Endothelial cell of umbilical vein (primary cell): ENCODE data around the gene CARS1. TPM values are rescaled to one million over a fixed set of nuclear protein-coding genes. Genes with fewer than 3 reads are reported as not detected.

ENCODE experiments used
- BruUV-seq: library from RNA; stranded (reverse); fragments of 400-500 nt; replicated peaks from 2 replicates; lab custom pipeline; 2021; lab: Mats Ljungman, UMichigan
- CTCF ChIA-PET: fragments of 300-600, 350-600 bp; sonication (Branson Sonifier 250); formaldehyde crosslinking; loops from one replicate; lab custom pipeline; 2021; ENCODE audit warnings: antibody characterized with exemption, inconsistent platforms; lab: Charles Lee
- POLR2A ChIA-PET: fragments of 300-600, 350-600 bp; sonication (Branson Sonifier 250); formaldehyde crosslinking; loops from one replicate; lab custom pipeline; 2021; ENCODE audit warnings: antibody characterized with exemption, inconsistent platforms; lab: Charles Lee
- DNase-seq: peaks from one replicate; pipeline ENCODE4 v3.0.0-alpha.2; 2011; ENCODE audit warnings: low read depth, low spot score
- FAIRE-seq: peaks from 2 replicates; lab custom pipeline; 2011; peaks lifted over from hg19 to GRCh38; lab: Jason Lieb, UNC
- H2AFZ ChIP-seq: 2 replicates; pipeline ENCODE4 v1.6.0; 2012; ENCODE audit warnings: low read depth, low read length, control low read depth, inconsistent platforms
- H3K27ac ChIP-seq: 2 replicates; pipeline ENCODE4 v1.5.1; 2011; ENCODE audit warnings: low read depth, mild to moderate bottlenecking, control low read depth, low read length, moderate library complexity; ENCODE audit not compliant: insufficient read depth
- H3K27me3 ChIP-seq, 2 experiments: 2 replicates each; pipeline versions ENCODE4 v1.6.0 to v1.6.1; 2011; ENCODE audit warnings: low read length in 2 of 2, mixed read lengths in 1 of 2; ENCODE audit not compliant: control insufficient read depth in 2 of 2, insufficient read depth in 2 of 2
- H3K36me3 ChIP-seq, 2 experiments: 2 replicates in 1 of 2; 3 replicates in 1 of 2; pipeline ENCODE4 v1.5.1; 2011; ENCODE audit warnings: low read length in 2 of 2, mild to moderate bottlenecking in 1 of 2, moderate library complexity in 1 of 2; ENCODE audit not compliant: control insufficient read depth in 2 of 2, insufficient read depth in 2 of 2; ENCODE audit errors: extremely low read depth in 1 of 2
- H3K4me1 ChIP-seq: 3 replicates; pipeline ENCODE4 v1.5.1; 2011; ENCODE audit warnings: mild to moderate bottlenecking, low read length; ENCODE audit not compliant: control insufficient read depth, insufficient read depth; ENCODE audit errors: extremely low read depth
- H3K4me2 ChIP-seq: 2 replicates; pipeline ENCODE4 v1.6.1; 2011; ENCODE audit warnings: low read length, control low read depth, mixed read lengths; ENCODE audit not compliant: insufficient read depth
- H3K4me3 ChIP-seq, 3 experiments: fragments of 200-600 bp in 1 of 3; sonication (generic), shearing (Covaris generic) in 1 of 3; replicated peaks in 1 of 3; 2 replicates each; pipeline ENCODE4 v1.5.1; 2011 to 2016; ENCODE audit warnings: control low read depth in 3 of 3, low read length in 3 of 3, mild to moderate bottlenecking in 2 of 3, inconsistent platforms in 1 of 3, low read depth in 1 of 3, moderate library complexity in 1 of 3; ENCODE audit not compliant: insufficient read depth in 1 of 3
- H3K79me2 ChIP-seq: 2 replicates; pipeline ENCODE4 v1.6.0; 2012; ENCODE audit warnings: low read length, inconsistent platforms; ENCODE audit not compliant: control insufficient read depth, insufficient read depth
- H3K9ac ChIP-seq: replicated peaks from 2 replicates; pipeline ENCODE3; 2011; ENCODE audit warnings: low read length, control low read depth; ENCODE audit not compliant: insufficient read depth; ENCODE audit errors: extremely low read depth
- H3K9me1 ChIP-seq: replicated peaks from 3 replicates; pipeline ENCODE4 v1.6.0; 2011; ENCODE audit warnings: mild to moderate bottlenecking, low read length; ENCODE audit not compliant: control insufficient read depth, insufficient read depth; ENCODE audit errors: extremely low read depth
- H3K9me3 ChIP-seq: replicated peaks from 2 replicates; pipeline ENCODE4 v1.5.1; 2012; ENCODE audit warnings: low read length, inconsistent platforms; ENCODE audit not compliant: control insufficient read depth, insufficient read depth
- H4K20me1 ChIP-seq: replicated peaks from 2 replicates; pipeline ENCODE3; 2011; ENCODE audit warnings: mild to moderate bottlenecking, low read length; ENCODE audit not compliant: control insufficient read depth, insufficient read depth; ENCODE audit errors: extremely low read depth
- EZH2 ChIP-seq: IDR thresholded peaks from 2 replicates; pipeline ENCODE4 v1.6.1; 2012; ENCODE audit warnings: borderline replicate concordance, low read depth, mild to moderate bottlenecking, moderate library complexity, low read length, inconsistent platforms; ENCODE audit not compliant: severe bottlenecking
- FOS ChIP-seq: IDR thresholded peaks from 2 replicates; pipeline ENCODE4 v1.6.1; 2011; ENCODE audit warnings: mild to moderate bottlenecking, low read length, moderate library complexity, borderline replicate concordance; ENCODE audit not compliant: insufficient read depth
- GATA2 ChIP-seq: IDR thresholded peaks from 2 replicates; pipeline ENCODE4 v1.7.0; 2011; ENCODE audit warnings: low read depth, mild to moderate bottlenecking, moderate library complexity, mixed read lengths, low read length; ENCODE audit not compliant: insufficient read length, insufficient read depth
- JUN ChIP-seq: IDR thresholded peaks from 2 replicates; pipeline ENCODE4 v1.6.1; 2011; ENCODE audit warnings: borderline replicate concordance, low read depth; ENCODE audit not compliant: insufficient read length, insufficient read depth
- MYC ChIP-seq: IDR thresholded peaks from one replicate; pipeline ENCODE4 v1.6.1; 2011; ENCODE audit warnings: mild to moderate bottlenecking, low read depth, low read length
- POLR2A ChIP-seq: IDR thresholded peaks from 2 replicates; pipeline ENCODE4 v1.6.1; 2012; ENCODE audit warnings: low read depth, mild to moderate bottlenecking, control low read depth, low read length
- POLR2AphosphoS5 ChIP-seq: IDR thresholded peaks from 2 replicates; pipeline ENCODE4 v1.6.1; 2012; ENCODE audit warnings: low read depth, mild to moderate bottlenecking, control low read depth, low read length, moderate library complexity; ENCODE audit not compliant: insufficient read depth
- dilution Hi-C: fragments of 300-500 bp; cut with MboI; formaldehyde crosslinking; loops from one replicate; pipeline ENCODE4 v1.15.0; 2019; ENCODE audit warnings: low sequenced_read_pairs; ENCODE audit not compliant: extremely low pct_ligation_motif_present
- intact Hi-C: fragments of 100-400 bp; cut with micrococcal nuclease; formaldehyde crosslinking; loops from one replicate; pipeline ENCODE4 v1.10.0; 2022
- polyA plus RNA-seq, 4 experiments: library from polyadenylated mRNA; depleted of rRNA in 3 of 4; stranded (reverse) in 3 of 4; unstranded in 1 of 4; fragments of >200 nt; gene quantifications; 2 replicates each; pipeline versions ENCODE4 v1.2.1 to v1.2.3, GENCODE V29; 2011 to 2012; ENCODE audit warnings: missing spikeins in 1 of 4
- total RNA-seq: library from RNA; stranded (reverse); gene quantifications from 2 replicates; pipeline ENCODE4 v1.2.3, GENCODE V29; 2021
- TF ChIP-seq, protein P1 (sequence below), 2 donors: IDR thresholded peaks; 1 replicate in 1 of 2; 2 replicates in 1 of 2; pipeline ENCODE4 v1.5.1; 2011; ENCODE audit warnings: low read length in 2 of 2, mild to moderate bottlenecking in 2 of 2, moderate library complexity in 2 of 2, control low read depth in 1 of 2, inconsistent platforms in 1 of 2, low read depth in 1 of 2; ENCODE audit not compliant: insufficient read depth in 1 of 2; ENCODE audit errors: extremely low read depth in 1 of 2
- TF ChIP-seq, protein P2 (sequence below): IDR thresholded peaks from 2 replicates; pipeline ENCODE4 v1.6.1; 2011; ENCODE audit not compliant: insufficient read depth, insufficient read length

Gene CARS1
- total and polyA plus RNA-seq, 2 donors (not counting 3 experiments of a cell fraction or from before 2014, with no cell fraction given) = 43.5 to 66.2 TPM

DNA sequence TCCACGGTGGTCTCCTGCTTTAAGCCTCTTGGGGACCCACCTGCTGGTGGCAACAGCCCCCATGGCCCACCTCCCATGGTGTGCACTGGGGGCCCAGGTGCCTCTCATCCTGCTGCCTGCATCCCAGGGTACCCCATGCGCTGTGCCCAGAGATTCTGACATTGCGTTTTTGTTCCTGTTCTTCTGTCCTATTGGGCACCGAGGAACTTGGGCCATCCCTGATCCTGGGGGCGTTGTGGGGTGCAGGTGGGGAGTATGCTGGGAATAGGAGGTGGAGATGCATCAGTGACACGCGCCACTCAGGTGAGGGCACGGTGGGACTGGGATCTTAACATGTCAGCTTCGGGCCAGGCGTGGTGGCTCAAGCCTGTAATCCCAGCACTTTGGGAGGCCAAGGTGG is 52.7 kb downstream of the CARS1 start:
- dilution Hi-C loops = no loop called here
- H3K36me3 ChIP-seq = peaks cover 5 to 38% of the 10 kb centered on the region in 2 experiments

More for the DNA sequence above, 52.7 kb downstream of the CARS1 start:
- DNase-seq = no peak
- H2AFZ ChIP-seq = no peak overlapping the region
- TF ChIP-seq, protein P1, sequence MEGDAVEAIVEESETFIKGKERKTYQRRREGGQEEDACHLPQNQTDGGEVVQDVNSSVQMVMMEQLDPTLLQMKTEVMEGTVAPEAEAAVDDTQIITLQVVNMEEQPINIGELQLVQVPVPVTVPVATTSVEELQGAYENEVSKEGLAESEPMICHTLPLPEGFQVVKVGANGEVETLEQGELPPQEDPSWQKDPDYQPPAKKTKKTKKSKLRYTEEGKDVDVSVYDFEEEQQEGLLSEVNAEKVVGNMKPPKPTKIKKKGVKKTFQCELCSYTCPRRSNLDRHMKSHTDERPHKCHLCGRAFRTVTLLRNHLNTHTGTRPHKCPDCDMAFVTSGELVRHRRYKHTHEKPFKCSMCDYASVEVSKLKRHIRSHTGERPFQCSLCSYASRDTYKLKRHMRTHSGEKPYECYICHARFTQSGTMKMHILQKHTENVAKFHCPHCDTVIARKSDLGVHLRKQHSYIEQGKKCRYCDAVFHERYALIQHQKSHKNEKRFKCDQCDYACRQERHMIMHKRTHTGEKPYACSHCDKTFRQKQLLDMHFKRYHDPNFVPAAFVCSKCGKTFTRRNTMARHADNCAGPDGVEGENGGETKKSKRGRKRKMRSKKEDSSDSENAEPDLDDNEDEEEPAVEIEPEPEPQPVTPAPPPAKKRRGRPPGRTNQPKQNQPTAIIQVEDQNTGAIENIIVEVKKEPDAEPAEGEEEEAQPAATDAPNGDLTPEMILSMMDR (IDR thresholded peaks at IDR 0.05; ENCODE audit: extremely low read depth in 1 of 2, insufficient read depth in 1 of 2, low read depth in 1 of 2, low read length in 2 of 2) = no peak
- no peak for TF ChIP-seq MYC
- TF ChIP-seq POLR2A = no peak
- TF ChIP-seq EZH2 = no peak
- no peak for TF ChIP-seq GATA2
- TF ChIP-seq FOS = no peak
- TF ChIP-seq, protein P2, sequence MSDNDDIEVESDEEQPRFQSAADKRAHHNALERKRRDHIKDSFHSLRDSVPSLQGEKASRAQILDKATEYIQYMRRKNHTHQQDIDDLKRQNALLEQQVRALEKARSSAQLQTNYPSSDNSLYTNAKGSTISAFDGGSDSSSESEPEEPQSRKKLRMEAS = no peak
- no peak for TF ChIP-seq JUN
- TF ChIP-seq POLR2AphosphoS5 = no peak
- no peaks in the 10 kb centered on the region for H4K20me1 ChIP-seq
- H3K9me1 ChIP-seq = no peaks in the 10 kb centered on the region
- H3K79me2 ChIP-seq = no peaks in the 10 kb centered on the region
- intact Hi-C loops = no loop called here
- no peaks in the 10 kb centered on the region for H3K9me3 ChIP-seq
- POLR2A ChIA-PET = no interaction called here
- BruUV-seq = no TSS peak
- no peak overlapping the region for H3K4me3 ChIP-seq
- H3K27ac ChIP-seq = no peak overlapping the region
- no peak overlapping the region for H3K9ac ChIP-seq
- CTCF ChIA-PET = interaction anchor here (1.4 kb wide), 1 partner anchor 17 kb away, joined by 4 read pairs; no protein-coding TSS in a partner anchor
- no peaks in the 10 kb centered on the region for H3K4me1 ChIP-seq
- no peak overlapping the region for H3K4me2 ChIP-seq
- no peaks in the 10 kb centered on the region for H3K27me3 ChIP-seq
- no peak for FAIRE-seq
